ENCODE results near the gene SRSF2.

DNA sequence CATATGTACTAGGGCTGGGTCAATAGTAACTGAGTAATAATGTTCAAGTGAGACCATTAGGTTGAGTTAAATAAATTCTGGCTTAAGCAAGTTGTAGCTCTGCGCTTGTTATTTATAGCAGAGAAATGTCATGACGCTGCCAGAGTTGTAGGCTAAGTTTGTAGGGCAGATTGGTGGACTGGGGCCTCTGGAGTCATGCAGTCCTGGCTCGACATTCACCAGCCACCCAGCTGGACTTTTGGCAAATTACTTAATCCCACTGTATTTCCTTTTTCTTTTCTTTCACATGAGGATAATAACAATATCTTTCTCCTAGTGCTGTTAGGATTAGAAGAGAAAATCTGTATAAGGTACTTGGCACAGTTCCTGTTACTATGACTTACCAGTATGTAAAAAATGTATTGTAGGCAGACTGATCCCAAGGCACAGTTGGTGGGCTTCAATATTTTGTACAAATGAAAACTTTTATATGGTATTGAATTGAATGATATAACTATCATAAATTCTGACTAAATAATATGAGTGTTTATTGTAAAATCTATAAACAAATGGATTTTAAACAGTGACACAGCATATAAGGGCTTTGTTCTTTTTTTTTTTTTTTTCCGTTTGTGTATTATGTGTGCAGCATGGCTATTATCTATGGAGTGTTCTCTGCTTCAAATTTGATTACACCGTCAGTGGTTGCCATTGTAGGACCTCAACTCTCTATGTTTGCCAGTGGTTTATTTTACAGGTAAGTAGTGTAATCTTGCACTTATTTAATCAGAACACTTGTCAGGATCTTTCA lies 3.4 kb upstream of the SRSF2 start:
- no peak for TF ChIP-seq ZFP3 (CRISPR knock-in tag; IDR thresholded peaks at IDR 0.05)
- TF ChIP-seq, protein P1, sequence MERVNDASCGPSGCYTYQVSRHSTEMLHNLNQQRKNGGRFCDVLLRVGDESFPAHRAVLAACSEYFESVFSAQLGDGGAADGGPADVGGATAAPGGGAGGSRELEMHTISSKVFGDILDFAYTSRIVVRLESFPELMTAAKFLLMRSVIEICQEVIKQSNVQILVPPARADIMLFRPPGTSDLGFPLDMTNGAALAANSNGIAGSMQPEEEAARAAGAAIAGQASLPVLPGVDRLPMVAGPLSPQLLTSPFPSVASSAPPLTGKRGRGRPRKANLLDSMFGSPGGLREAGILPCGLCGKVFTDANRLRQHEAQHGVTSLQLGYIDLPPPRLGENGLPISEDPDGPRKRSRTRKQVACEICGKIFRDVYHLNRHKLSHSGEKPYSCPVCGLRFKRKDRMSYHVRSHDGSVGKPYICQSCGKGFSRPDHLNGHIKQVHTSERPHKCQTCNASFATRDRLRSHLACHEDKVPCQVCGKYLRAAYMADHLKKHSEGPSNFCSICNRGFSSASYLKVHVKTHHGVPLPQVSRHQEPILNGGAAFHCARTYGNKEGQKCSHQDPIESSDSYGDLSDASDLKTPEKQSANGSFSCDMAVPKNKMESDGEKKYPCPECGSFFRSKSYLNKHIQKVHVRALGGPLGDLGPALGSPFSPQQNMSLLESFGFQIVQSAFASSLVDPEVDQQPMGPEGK (CRISPR knock-in tag; IDR thresholded peaks at IDR 0.05; ENCODE audit: borderline replicate concordance) = no peak
- TF ChIP-seq, protein P2, sequence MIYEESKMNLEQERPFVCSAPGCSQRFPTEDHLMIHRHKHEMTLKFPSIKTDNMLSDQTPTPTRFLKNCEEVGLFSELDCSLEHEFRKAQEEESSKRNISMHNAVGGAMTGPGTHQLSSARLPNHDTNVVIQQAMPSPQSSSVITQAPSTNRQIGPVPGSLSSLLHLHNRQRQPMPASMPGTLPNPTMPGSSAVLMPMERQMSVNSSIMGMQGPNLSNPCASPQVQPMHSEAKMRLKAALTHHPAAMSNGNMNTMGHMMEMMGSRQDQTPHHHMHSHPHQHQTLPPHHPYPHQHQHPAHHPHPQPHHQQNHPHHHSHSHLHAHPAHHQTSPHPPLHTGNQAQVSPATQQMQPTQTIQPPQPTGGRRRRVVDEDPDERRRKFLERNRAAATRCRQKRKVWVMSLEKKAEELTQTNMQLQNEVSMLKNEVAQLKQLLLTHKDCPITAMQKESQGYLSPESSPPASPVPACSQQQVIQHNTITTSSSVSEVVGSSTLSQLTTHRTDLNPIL (CRISPR knock-in tag; IDR thresholded peaks at IDR 0.05; ENCODE audit: low read depth) = no peak
- no peak for TF ChIP-seq ZC3H10 (CRISPR knock-in tag; IDR thresholded peaks at IDR 0.05)
- no peak for TF ChIP-seq ZNF565 (CRISPR knock-in tag; conservative IDR thresholded peaks at IDR 0.05; ENCODE audit: low read depth)
- TF ChIP-seq OSR1 (CRISPR knock-in tag; IDR thresholded peaks at IDR 0.05) = no peak
- no peak for TF ChIP-seq GLIS3 (CRISPR knock-in tag; IDR thresholded peaks at IDR 0.05)
- no peak for TF ChIP-seq ISL1 (CRISPR knock-in tag; IDR thresholded peaks at IDR 0.05)
- no peak for TF ChIP-seq RARB (CRISPR knock-in tag; IDR thresholded peaks at IDR 0.05)
- TF ChIP-seq, protein P3, sequence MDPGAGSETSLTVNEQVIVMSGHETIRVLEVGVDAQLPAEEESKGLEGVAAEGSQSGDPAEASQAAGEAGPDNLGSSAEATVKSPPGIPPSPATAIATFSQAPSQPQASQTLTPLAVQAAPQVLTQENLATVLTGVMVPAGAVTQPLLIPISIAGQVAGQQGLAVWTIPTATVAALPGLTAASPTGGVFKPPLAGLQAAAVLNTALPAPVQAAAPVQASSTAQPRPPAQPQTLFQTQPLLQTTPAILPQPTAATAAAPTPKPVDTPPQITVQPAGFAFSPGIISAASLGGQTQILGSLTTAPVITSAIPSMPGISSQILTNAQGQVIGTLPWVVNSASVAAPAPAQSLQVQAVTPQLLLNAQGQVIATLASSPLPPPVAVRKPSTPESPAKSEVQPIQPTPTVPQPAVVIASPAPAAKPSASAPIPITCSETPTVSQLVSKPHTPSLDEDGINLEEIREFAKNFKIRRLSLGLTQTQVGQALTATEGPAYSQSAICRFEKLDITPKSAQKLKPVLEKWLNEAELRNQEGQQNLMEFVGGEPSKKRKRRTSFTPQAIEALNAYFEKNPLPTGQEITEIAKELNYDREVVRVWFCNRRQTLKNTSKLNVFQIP (CRISPR knock-in tag; IDR thresholded peaks at IDR 0.05; ENCODE audit: borderline replicate concordance, low read depth) = no peak
- TF ChIP-seq, protein P4, sequence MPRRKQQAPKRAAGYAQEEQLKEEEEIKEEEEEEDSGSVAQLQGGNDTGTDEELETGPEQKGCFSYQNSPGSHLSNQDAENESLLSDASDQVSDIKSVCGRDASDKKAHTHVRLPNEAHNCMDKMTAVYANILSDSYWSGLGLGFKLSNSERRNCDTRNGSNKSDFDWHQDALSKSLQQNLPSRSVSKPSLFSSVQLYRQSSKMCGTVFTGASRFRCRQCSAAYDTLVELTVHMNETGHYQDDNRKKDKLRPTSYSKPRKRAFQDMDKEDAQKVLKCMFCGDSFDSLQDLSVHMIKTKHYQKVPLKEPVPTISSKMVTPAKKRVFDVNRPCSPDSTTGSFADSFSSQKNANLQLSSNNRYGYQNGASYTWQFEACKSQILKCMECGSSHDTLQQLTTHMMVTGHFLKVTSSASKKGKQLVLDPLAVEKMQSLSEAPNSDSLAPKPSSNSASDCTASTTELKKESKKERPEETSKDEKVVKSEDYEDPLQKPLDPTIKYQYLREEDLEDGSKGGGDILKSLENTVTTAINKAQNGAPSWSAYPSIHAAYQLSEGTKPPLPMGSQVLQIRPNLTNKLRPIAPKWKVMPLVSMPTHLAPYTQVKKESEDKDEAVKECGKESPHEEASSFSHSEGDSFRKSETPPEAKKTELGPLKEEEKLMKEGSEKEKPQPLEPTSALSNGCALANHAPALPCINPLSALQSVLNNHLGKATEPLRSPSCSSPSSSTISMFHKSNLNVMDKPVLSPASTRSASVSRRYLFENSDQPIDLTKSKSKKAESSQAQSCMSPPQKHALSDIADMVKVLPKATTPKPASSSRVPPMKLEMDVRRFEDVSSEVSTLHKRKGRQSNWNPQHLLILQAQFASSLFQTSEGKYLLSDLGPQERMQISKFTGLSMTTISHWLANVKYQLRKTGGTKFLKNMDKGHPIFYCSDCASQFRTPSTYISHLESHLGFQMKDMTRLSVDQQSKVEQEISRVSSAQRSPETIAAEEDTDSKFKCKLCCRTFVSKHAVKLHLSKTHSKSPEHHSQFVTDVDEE (CRISPR knock-in tag; IDR thresholded peaks at IDR 0.05) = no peak
